GM19099 (cell line): ENCODE data around the gene STX11.

Experiments used
- POLR2A ChIP-seq: IDR thresholded peaks from 3 replicates; pipeline ENCODE4 v1.6.1; 2011; ENCODE audit warnings: low read depth; ENCODE audit not compliant: insufficient read length; ENCODE audit errors: extremely low read depth

Gene STX11

DNA sequence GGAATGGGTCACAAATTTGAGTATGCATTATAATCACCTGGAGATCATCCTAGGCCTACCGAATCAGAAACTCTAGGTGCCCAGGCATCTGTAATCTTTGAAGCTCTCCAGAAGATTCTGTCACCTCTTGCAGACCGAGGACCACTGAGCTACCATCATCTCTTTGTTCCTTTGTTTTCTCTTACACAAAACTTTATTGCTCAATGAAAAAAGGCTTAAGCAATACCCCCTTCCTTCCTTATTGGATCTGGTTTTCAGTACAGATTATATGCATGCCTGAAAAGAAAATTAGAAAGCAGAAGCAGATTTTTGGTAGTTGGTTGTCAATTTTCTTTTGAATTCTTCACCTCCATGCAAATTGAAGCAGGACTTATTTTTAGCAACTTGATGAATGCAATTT is 31.3 kb downstream of the STX11 start:
- no peak for TF ChIP-seq POLR2A

- no peak for TF ChIP-seq POLR2A
These were observed 35.0 kb downstream of the STX11 start for GRCh38 chr6:144185133-144185836.

- TF ChIP-seq POLR2A: no peak
These were observed 36.7 kb downstream of the STX11 start for GRCh38 chr6:144186817-144187625.

DNA sequence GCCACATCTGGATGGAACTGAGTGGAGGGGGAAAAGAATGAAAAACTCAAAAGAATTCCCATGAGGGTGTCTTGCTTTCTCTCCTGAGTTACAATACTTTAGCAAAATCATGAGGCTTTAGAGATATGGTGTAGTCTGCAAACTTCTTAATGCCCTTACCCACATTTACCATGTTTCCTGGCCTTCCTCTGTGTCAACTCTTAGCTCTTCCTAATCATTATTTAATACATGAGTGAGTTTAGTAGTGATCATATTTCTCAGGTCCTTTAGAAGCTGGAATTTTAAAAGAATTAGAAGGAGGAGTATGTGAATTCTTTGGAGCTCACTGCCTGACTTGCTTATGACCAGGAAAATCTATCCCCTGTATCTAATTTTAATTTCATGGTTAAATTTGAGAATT is 39.0 kb downstream of the STX11 start:
- no peak for TF ChIP-seq POLR2A

GRCh38 chr6:144190080-144190479 is 39.8 kb downstream of the STX11 start:
- TF ChIP-seq POLR2A: no peak

DNA sequence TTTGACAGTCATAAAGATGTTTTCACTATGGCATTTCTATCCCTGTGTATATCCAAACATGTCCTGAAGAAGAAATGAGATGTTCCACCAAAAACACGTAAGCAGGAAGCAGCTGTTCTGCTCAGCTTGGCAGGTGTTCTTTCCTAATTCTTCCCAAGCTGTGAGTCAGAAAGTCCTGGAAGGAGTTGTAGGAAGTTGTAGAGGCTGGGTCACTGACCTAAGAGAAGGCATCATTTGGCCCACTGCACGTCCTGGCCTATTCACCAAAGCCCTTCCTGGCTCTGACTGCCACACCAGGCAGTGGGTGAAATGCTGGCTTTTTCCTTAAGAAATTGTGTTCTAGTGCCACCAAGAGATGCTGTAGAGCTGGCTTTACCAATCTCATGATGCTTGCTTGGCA is 40.3 kb downstream of the STX11 start:
- TF ChIP-seq POLR2A: no peak

DNA sequence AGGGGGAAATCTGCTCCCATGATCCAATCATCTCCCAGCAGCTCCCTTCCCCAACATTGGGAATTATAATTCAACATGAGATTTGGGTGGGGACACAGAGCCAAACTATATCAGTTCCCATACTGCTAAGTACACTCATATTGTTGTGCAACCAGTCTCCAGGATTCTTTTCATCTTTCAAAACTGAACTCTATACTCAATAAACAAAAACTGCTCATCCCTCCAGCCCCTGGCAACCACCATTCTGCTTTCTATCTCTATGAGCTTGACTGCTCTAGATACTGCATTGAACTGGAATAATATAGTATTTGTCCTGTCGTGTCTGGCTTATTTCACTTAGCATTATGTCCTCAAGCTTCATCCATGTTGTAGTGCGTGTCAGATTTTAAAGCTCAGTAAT is 42.9 kb downstream of the STX11 start:
- TF ChIP-seq POLR2A: no peak

DNA sequence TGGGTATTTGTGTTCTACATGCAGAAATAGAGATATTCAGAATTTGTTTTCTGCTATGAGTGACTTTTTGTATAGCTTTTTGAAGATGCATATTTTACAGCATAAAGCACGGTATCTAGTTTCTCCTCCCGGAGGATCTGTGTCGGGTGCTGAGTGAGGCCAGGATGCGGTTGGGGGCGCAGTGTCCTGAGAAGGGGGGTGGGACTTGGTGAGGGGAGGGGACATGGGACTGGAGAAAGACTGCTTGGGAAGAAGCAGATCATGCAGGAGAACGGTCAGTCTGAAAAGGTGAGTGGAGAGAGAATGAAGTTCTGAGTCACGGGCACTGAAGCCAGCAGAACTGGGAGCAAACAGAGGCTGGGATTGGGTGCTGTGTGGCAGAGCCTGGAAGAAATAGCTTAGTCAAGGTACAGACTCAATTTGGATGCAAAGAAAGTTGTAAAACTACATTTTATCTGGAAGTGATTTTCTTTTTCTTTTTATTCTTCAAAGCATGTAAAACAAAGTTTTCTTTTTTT is 44.0 kb downstream of the STX11 start:
- no peak for TF ChIP-seq POLR2A

GRCh38 chr6:144195671-144196270 is 45.5 kb downstream of the STX11 start:
- no peak for TF ChIP-seq POLR2A

DNA sequence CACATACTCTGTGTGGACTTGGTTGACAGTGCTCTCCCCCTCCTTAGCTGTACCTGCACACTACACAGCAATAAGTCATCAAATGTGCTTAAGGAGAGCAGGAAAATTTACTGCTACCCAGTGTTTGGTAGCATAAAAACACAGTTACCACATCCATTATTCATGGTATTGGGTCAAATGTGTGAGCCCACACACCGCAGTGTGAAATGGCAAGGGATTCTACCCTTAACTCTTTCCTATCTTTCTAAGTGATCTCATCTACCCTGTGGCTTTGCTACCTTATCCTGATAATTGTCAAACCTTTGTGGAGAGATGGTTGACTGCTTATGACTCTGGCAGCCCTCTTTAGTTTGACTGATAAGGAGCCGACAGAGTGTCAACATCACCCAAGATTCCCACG is 47.6 kb downstream of the STX11 start:
- no peak for TF ChIP-seq POLR2A

- TF ChIP-seq POLR2A: no peak
These were observed 52.7 kb downstream of the STX11 start for GRCh38 chr6:144202879-144203468.

- TF ChIP-seq POLR2A: no peak
These were observed 60.8 kb downstream of the STX11 start for GRCh38 chr6:144211160-144211559.

DNA sequence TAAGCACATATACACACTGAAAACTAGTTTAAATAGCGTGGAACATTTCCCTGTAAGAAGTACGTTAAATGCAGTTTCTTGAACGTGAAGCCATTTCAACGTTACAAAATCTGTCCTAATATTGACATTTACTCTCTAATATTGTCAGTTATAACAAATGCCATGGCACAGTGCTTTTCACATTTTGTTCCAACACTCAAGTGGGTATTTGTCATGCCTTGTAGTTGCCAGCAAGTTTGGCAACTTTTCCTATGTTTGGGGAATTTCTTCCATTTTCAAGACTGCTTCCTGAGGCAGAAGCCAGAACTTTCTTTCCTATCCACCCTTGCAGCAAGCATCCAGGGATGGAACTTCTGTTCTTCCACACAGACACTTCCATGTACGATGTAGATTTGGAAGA is 63.0 kb downstream of the STX11 start:
- no peak for TF ChIP-seq POLR2A

DNA sequence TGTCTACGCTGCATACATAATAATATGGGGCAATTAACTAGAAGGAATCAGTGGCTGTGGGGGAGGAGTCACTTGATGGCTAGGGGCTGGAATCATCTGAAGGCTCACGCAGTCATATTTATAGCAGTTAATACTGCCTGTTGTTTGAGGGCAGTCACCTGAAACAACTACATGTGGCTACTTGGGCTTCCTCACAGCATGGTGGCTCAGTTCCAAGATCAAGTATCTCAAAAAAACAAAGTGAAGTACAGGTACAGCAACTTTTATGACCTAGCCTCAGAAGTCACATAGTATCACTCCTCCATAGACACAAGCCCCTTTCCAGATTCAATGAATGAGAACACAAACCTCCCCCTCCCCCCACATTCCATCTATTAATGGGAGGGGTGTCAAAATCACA is 63.7 kb downstream of the STX11 start:
- TF ChIP-seq POLR2A: no peak
